Measurements from ENCODE around the gene DDX43.
"Not testable (repeated sequence)": the region's sequence is repeated elsewhere in the genome, so short reads cannot be mapped to it uniquely, and the experiment has no call there.

The DDX43 gene

DNA sequence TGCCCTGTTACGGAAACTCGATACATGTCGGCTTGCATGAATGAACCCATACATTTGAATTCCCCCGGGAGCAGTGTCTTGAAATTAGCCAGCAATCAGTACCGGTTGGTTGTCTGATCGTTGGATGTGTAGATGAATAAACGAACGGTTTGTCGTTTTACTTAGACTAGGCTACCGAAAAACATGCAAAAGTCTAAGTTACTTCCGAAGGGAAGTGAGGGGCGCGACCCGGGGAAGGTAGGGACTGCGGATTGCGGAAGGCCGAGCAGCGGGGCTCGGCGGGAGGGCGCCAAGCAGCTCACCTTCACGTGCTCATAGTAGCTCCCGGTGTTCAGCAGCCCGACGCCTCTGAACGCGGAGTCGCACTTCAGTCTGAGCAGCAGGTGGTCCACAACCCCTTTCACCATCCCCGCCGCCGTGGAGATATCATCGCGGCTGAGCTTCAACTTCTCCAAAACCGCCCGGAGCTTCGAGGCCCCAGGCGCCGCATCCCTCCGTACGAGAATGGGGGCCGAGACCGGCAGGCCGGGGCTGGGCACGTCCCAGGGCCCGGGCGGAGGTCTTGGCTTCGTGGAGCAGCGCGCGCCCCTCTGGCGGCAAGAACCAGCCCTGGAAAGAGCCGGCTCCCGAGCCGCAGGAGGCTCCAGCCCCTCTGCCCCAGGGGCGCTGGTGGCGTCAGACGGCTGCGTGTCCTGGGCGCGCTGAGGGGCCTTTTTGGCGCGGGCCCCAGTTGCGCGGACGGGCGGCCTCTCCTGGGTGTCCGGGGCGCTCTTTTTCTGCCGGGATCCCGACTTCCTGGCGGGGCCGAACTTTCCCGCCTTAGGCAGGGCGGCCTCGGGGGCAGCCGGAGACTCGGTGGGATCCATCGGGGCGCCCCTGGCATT lies 56.8 kb downstream of the DDX43 start:
- Histone ChIP-seq H3K27me3 (ENCODE audit: insufficient read depth, low read length) (peaks cover 5% of the 10 kb centered on the region; the same call in 1 of the 2 replicates), H3K27ac (ENCODE audit: low read depth, low read length, poor library complexity, severe bottlenecking) (no peak overlapping the region), H3F3A (ENCODE audit: insufficient read depth, low read length) (no peaks in the 10 kb centered on the region), H3K4me2 (ENCODE audit: low read length) (peak overlapping the region; percentile 72), H3K4me3 (ENCODE audit: low read depth, low read length, poor library complexity, severe bottlenecking) (peak overlapping the region; percentile 52), H3K36me3 (ENCODE audit: insufficient read depth, low read length) (no peaks in the 10 kb centered on the region), H3K9ac (ENCODE audit: low read length) (peak overlapping the region; percentile 45; the same call in 1 of the 2 replicates), H3K9me2 (ENCODE audit: low read depth, low read length) (no peaks in the 10 kb centered on the region), H2AFZ (ENCODE audit: low read length) (peak overlapping the region; percentile 31; the same call in 1 of the 2 replicates), H3K4me1 (ENCODE audit: insufficient read depth, low read length, severe bottlenecking) (peaks cover 19% of the 10 kb centered on the region), H4K20me1 (ENCODE audit: insufficient read depth, low read length) (no peaks in the 10 kb centered on the region), H3K9me3 (ENCODE audit: low read length) (no peaks in the 10 kb centered on the region), H3K79me2 (ENCODE audit: insufficient read depth, low read length) (no peaks in the 10 kb centered on the region)
- no peak for TF ChIP-seq EZH2 (IDR thresholded peaks at IDR 0.05; ENCODE audit: borderline replicate concordance, low read length)

DNA sequence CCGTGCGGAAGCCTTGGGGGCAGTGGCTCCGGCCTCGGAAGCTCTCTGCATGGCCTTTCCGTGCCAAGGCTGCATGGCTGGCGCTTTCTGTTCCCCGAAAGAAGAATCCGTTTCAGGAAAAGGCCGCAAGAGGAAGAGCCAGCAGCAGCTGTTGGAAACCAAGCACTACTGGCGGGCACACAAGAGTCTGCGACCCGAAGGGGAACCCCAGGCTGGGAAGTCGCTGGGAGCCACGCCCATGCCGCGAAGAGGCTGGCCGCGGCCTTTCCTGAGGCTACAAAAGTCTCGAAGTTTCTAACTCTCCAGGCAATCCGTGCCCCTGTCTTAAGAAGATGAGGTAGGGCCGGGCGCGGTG lies 57.5 kb downstream of the DDX43 start, which contains the start of gene CGAS:
Gene CGAS (minus strand): TSS at position 191 of the 355 bp plus-strand sequence. CDS start 116 bp downstream, at position 75.
- peak within 1 kb of the TSS; percentile 45; the same call in 1 of the 2 replicates for H3K9ac ChIP-seq (ENCODE audit: low read length)

DNA sequence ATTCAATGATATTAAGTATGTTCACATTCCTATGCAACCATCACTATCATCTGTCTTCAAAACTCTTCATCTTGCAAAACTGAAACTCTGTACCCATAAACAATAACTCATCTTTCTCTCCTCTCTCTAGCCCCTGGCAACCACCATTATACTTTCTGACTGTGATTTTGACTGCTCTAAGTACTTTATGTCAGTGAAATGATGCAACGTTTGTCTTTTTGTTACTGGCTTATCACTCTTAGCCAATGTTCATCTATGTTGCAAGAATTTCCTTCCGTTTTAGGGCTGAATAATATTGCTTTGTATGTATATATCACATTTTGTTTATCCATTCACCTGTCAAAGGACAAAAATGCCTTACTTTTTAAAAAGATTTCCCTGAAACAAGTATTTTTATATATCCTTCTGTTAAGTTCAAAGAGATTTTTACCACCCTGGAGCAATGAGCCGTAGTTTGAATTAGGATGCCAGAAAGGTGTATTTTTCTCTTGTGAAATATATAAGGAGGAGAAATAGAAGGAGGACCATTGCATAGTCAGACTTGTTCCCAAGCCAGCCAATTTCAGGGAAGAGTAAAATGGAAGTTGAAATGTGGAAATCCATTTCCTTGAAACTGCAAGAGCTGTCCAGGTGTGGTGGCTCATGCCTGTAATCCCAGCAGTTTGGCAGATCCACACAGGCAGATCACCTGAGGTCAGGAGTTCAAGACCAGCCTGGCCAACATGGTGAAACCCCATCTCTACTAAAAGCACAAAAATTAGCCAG lies 61.4 kb downstream of the DDX43 start:
- Histone ChIP-seq H3K9me2 (ENCODE audit: low read depth, low read length) (no peaks in the 10 kb centered on the region), H3K27me3 (ENCODE audit: insufficient read depth, low read length) (peaks cover 5% of the 10 kb centered on the region; the same call in 1 of the 2 replicates), H3K79me2 (ENCODE audit: insufficient read depth, low read length) (no peaks in the 10 kb centered on the region), H3K27ac (ENCODE audit: low read depth, low read length, poor library complexity, severe bottlenecking) (no peak overlapping the region), H3K4me2 (ENCODE audit: low read length) (no peak overlapping the region), H2AFZ (ENCODE audit: low read length) (no peak overlapping the region), H3K4me3 (ENCODE audit: low read depth, low read length, poor library complexity, severe bottlenecking) (no peak overlapping the region), H3K9ac (ENCODE audit: low read length) (no peak overlapping the region), H3K4me1 (ENCODE audit: insufficient read depth, low read length, severe bottlenecking) (peaks cover 19% of the 10 kb centered on the region), H4K20me1 (ENCODE audit: insufficient read depth, low read length) (no peaks in the 10 kb centered on the region), H3K9me3 (ENCODE audit: low read length) (no peaks in the 10 kb centered on the region), H3K36me3 (ENCODE audit: insufficient read depth, low read length) (no peaks in the 10 kb centered on the region), H3F3A (ENCODE audit: insufficient read depth, low read length) (no peaks in the 10 kb centered on the region)
- TF ChIP-seq, protein P1, sequence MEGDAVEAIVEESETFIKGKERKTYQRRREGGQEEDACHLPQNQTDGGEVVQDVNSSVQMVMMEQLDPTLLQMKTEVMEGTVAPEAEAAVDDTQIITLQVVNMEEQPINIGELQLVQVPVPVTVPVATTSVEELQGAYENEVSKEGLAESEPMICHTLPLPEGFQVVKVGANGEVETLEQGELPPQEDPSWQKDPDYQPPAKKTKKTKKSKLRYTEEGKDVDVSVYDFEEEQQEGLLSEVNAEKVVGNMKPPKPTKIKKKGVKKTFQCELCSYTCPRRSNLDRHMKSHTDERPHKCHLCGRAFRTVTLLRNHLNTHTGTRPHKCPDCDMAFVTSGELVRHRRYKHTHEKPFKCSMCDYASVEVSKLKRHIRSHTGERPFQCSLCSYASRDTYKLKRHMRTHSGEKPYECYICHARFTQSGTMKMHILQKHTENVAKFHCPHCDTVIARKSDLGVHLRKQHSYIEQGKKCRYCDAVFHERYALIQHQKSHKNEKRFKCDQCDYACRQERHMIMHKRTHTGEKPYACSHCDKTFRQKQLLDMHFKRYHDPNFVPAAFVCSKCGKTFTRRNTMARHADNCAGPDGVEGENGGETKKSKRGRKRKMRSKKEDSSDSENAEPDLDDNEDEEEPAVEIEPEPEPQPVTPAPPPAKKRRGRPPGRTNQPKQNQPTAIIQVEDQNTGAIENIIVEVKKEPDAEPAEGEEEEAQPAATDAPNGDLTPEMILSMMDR (IDR thresholded peaks at IDR 0.05; ENCODE audit: low read length) = no peak
- TF ChIP-seq EZH2 (IDR thresholded peaks at IDR 0.05; ENCODE audit: borderline replicate concordance, low read length) = no peak

More for the DNA sequence above, 57.5 kb downstream of the DDX43 start, which contains the start of gene CGAS:
- peaks cover 5% of the 10 kb centered on the region; the same call in 1 of the 2 replicates for H3K27me3 ChIP-seq (ENCODE audit: insufficient read depth, low read length)
- no peak within 1 kb of the TSS for H3K27ac ChIP-seq (ENCODE audit: low read depth, low read length, poor library complexity, severe bottlenecking)
- H3K9me2 ChIP-seq (ENCODE audit: low read depth, low read length) = no peaks in the 10 kb centered on the region
- no peaks in the 10 kb centered on the region for H3F3A ChIP-seq (ENCODE audit: insufficient read depth, low read length)
- H3K4me2 ChIP-seq (ENCODE audit: low read length) = peak within 1 kb of the TSS; percentile 72
- H2AFZ ChIP-seq (ENCODE audit: low read length) = peak within 1 kb of the TSS; percentile 31; the same call in 1 of the 2 replicates
- peaks cover 19% of the 10 kb centered on the region for H3K4me1 ChIP-seq (ENCODE audit: insufficient read depth, low read length, severe bottlenecking)
- no peaks in the 10 kb centered on the region for H3K9me3 ChIP-seq (ENCODE audit: low read length)
- TF ChIP-seq, protein P1 (IDR thresholded peaks at IDR 0.05; ENCODE audit: low read length) = no peak
- no peak for TF ChIP-seq EZH2 (IDR thresholded peaks at IDR 0.05; ENCODE audit: borderline replicate concordance, low read length)
- no peaks in the 10 kb centered on the region for H3K79me2 ChIP-seq (ENCODE audit: insufficient read depth, low read length)
- H3K4me3 ChIP-seq (ENCODE audit: low read depth, low read length, poor library complexity, severe bottlenecking) = peak within 1 kb of the TSS; percentile 52
- no peaks in the 10 kb centered on the region for H4K20me1 ChIP-seq (ENCODE audit: insufficient read depth, low read length)
- no peaks in the 10 kb centered on the region for H3K36me3 ChIP-seq (ENCODE audit: insufficient read depth, low read length)

- Histone ChIP-seq H3K36me3 (ENCODE audit: insufficient read depth, low read length) (peaks cover 14% of the 10 kb centered on the region), H3K4me1 (ENCODE audit: insufficient read depth, low read length, severe bottlenecking) (peaks cover 25% of the 10 kb centered on the region), H3K79me2 (ENCODE audit: insufficient read depth, low read length) (peaks cover 25% of the 10 kb centered on the region)
- H2AFZ ChIP-seq (ENCODE audit: low read length); H3K9me2 ChIP-seq (ENCODE audit: low read depth, low read length); H3K9me3 ChIP-seq (ENCODE audit: low read length); H3K4me3 ChIP-seq (ENCODE audit: low read depth, low read length, poor library complexity, severe bottlenecking); H3F3A ChIP-seq (ENCODE audit: insufficient read depth, low read length); H3K9ac ChIP-seq (ENCODE audit: low read length); H3K27me3 ChIP-seq (ENCODE audit: insufficient read depth, low read length); H3K27ac ChIP-seq (ENCODE audit: low read depth, low read length, poor library complexity, severe bottlenecking); H4K20me1 ChIP-seq (ENCODE audit: insufficient read depth, low read length); H3K4me2 ChIP-seq (ENCODE audit: low read length): not testable (repeated sequence)
Observed at GRCh38 chr6:73459474-73459873, 64.8 kb downstream of the DDX43 start.

All from OCI-LY1 (cell line).